ENCODE results near the gene SLC2A13.

- TF ChIP-seq POLR2A (IDR thresholded peaks at IDR 0.05) (no peak), CTCF (IDR thresholded peaks at IDR 0.05) (no peak)
These were observed 49.5 kb downstream of the SLC2A13 start for GRCh38 chr12:40056373-40056772.
